Measurements from ENCODE around the gene FKBP7. TPM values are rescaled to one million over a fixed set of nuclear protein-coding genes. Genes with fewer than 3 reads are reported as not detected.
"Not testable (repeated sequence)": the region's sequence is repeated elsewhere in the genome, so short reads cannot be mapped to it uniquely, and the experiment has no call there.

FKBP7 gene
- total and polyA plus RNA-seq, 4 donors, result 2.8 to 10.4 (median 4.9) TPM

- Histone ChIP-seq H3K36me3 (ENCODE audit: control insufficient read depth in 4 of 4, insufficient read depth in 3 of 4, low read depth in 1 of 4, low read length in 3 of 4) (peaks cover 3 to 15% (median 7%) of the 10 kb centered on the region in 4 donors), H3K27me3 (ENCODE audit: control insufficient read depth in 4 of 4, insufficient read depth in 4 of 4, low read length in 3 of 4) (no peaks in the 10 kb centered on the region), H3K4me1 (ENCODE audit: control insufficient read depth in 4 of 4, insufficient read depth in 4 of 4, low read length in 3 of 4) (peaks cover 0 to 6% (median 0%) of the 10 kb centered on the region in 4 donors), H3K9ac (ENCODE audit: low read depth in 1 of 2, low read length in 2 of 2) (no peak overlapping the region), H3K9me3 (ENCODE audit: control insufficient read depth in 4 of 4, low read length in 3 of 4) (no peaks in the 10 kb centered on the region), H3K27ac (ENCODE audit: low read depth in 1 of 2, low read length in 2 of 2) (no peak overlapping the region), H3K4me3 (ENCODE audit: low read depth in 1 of 3, low read length in 3 of 3) (no peak overlapping the region)
- 97% methylated on average over 3 of the region's 3 CpGs for WGBS
- DNase-seq (ENCODE audit: low spot score), result no peak
- no peak for TF ChIP-seq SP1 (IDR thresholded peaks at IDR 0.05)
- no peak for TF ChIP-seq YY1 (IDR thresholded peaks at IDR 0.05)
- no peak for TF ChIP-seq NR2F2 (IDR thresholded peaks at IDR 0.05)
- TF ChIP-seq JUND (IDR thresholded peaks at IDR 0.05), result no peak
- no peak for TF ChIP-seq FOXA2 (IDR thresholded peaks at IDR 0.05)
- TF ChIP-seq EGR1 (IDR thresholded peaks at IDR 0.05; ENCODE audit: low read depth in 2 of 2), result no peak
- no peak for TF ChIP-seq CTCF (IDR thresholded peaks at IDR 0.05; ENCODE audit: low read depth, low read length, missing input control)
Measured at GRCh38 chr2:178426388-178426787, 52.0 kb downstream of the FKBP7 start.

GRCh38 chr2:178425255-178425827, 53.1 kb downstream of the FKBP7 start:
- TF ChIP-seq RXRA (IDR thresholded peaks at IDR 0.05) (no peak), YY1 (IDR thresholded peaks at IDR 0.05) (no peak), ZBTB33 (IDR thresholded peaks at IDR 0.05) (no peak), GABPA (IDR thresholded peaks at IDR 0.05 in 1 of 2, conservative IDR thresholded peaks at IDR 0.05 in 1 of 2) (no peak), JUND (IDR thresholded peaks at IDR 0.05) (no peak), RAD21 (IDR thresholded peaks at IDR 0.05) (no peak), MAX (IDR thresholded peaks at IDR 0.05) (no peak), REST (IDR thresholded peaks at IDR 0.05) (no peak), ATF3 (IDR thresholded peaks at IDR 0.05) (no peak), FOXA1 (IDR thresholded peaks at IDR 0.05) (no peak), TAF1 (conservative IDR thresholded peaks at IDR 0.05) (no peak), SP1 (IDR thresholded peaks at IDR 0.05) (no peak), FOXA2 (IDR thresholded peaks at IDR 0.05) (no peak), HNF4G (IDR thresholded peaks at IDR 0.05) (no peak), EGR1 (IDR thresholded peaks at IDR 0.05; ENCODE audit: low read depth in 2 of 2) (no peak), NR2F2 (IDR thresholded peaks at IDR 0.05) (no peak)
- Histone ChIP-seq H3K4me3 (ENCODE audit: low read depth in 1 of 3, low read length in 3 of 3) (no peak overlapping the region), H3K27ac (ENCODE audit: low read depth in 1 of 2, low read length in 2 of 2) (no peak overlapping the region), H3K9me3 (ENCODE audit: control insufficient read depth in 4 of 4, low read length in 3 of 4) (no peaks in the 10 kb centered on the region), H3K4me1 (ENCODE audit: control insufficient read depth in 4 of 4, insufficient read depth in 4 of 4, low read length in 3 of 4) (peaks cover 0 to 6% (median 0%) of the 10 kb centered on the region in 4 donors), H3K9ac (ENCODE audit: low read depth in 1 of 2, low read length in 2 of 2) (no peak overlapping the region), H3K27me3 (ENCODE audit: control insufficient read depth in 4 of 4, insufficient read depth in 4 of 4, low read length in 3 of 4) (no peaks in the 10 kb centered on the region), H3K36me3 (ENCODE audit: control insufficient read depth in 4 of 4, insufficient read depth in 3 of 4, low read depth in 1 of 4, low read length in 3 of 4) (peaks cover 0 to 7% (median 2%) of the 10 kb centered on the region in 4 donors)
- DNase-seq (ENCODE audit: low spot score), result no peak
- WGBS, result 94% methylated on average over 4 of the region's 4 CpGs

- not testable (repeated sequence) for H3K4me3 ChIP-seq (ENCODE audit: low read depth in 1 of 3, low read length in 3 of 3); H3K27me3 ChIP-seq (ENCODE audit: control insufficient read depth in 4 of 4, insufficient read depth in 4 of 4, low read length in 3 of 4); H3K27ac ChIP-seq (ENCODE audit: low read depth in 1 of 2, low read length in 2 of 2); H3K9ac ChIP-seq (ENCODE audit: low read depth in 1 of 2, low read length in 2 of 2); H3K36me3 ChIP-seq (ENCODE audit: control insufficient read depth in 4 of 4, insufficient read depth in 3 of 4, low read depth in 1 of 4, low read length in 3 of 4); DNase-seq (ENCODE audit: low spot score); H3K9me3 ChIP-seq (ENCODE audit: control insufficient read depth in 4 of 4, low read length in 3 of 4); H3K4me1 ChIP-seq (ENCODE audit: control insufficient read depth in 4 of 4, insufficient read depth in 4 of 4, low read length in 3 of 4)
- 97% methylated on average over 5 of the region's 5 CpGs for WGBS
Measured at GRCh38 chr2:178423746-178424145, 54.7 kb downstream of the FKBP7 start.

All from liver (tissue), 9 donors.